HS-27A (cell line): ENCODE results near the gene FEM1A.

Experiments used
- DNase-seq: peaks from one replicate; pipeline ENCODE4 v3.0.0-alpha.2; 2012; ENCODE audit warnings: low read depth, missing footprints

Gene FEM1A

DNA sequence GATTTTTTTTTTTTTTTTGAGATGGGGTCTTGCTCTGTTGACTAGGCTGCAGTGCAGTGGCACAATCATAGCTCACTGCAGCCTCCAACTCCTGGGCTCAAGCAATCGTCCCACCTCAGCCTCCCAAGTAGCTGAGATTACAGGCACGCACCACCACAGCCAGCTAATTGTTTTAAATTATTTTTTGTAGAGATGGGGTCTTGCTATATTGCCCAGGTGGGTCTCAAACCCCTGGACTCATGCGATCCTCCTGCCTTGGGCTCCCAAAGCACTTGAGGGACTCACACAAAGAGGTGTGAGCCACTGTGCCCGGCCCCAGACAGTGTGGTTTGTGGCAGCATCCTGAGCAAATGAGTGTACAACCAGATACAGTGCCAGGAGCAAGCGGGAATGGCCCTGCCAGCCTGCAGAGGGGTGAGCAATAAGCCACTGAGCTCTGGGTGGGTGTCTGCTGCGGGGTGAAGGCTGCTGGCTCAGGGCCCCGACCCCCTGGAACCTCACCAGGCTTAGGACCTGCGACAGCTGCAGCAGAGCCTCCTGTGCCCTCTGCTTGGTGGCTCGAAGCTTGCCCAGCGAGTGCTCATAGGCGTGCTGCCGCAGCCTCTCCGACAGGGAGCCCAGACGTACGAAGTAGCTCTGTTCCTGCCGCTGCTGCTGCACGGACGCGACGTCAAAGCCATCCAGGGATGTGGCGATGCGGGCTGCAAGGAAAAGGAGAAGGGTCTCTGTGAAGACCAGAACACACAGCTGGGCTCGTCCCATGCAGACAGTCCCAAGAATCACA lies 55.8 kb downstream of the FEM1A start:
- DNase-seq: no peak

DNA sequence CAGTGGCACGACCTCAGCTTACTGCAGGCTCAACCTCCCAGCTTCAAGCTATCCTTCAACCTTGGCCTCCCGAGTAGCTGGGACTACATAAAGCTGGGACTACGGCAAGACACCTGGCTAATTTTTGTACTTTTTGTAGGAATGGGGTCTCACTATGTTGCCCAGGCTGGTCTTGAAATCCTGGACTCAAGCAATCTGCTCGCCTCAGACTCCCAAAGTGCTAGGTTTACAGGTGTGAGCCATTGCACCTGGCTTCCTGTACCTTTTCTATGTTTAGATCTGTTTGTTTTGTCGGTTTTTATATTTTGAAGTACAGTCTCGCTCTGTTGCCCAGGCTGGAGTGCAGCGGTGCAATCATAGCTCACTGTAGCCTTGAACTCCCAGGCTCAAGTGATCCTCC lies 57.5 kb downstream of the FEM1A start:
- DNase-seq: no peak
